GM19239 (cell line): Measurements from ENCODE around the gene PSAPL1.

Experiments
- DNase-seq: peaks from one replicate; pipeline ENCODE4 v3.0.0; 2011; ENCODE audit warnings: low spot score; ENCODE audit not compliant: insufficient read length
- FAIRE-seq: peaks from 2 replicates; lab custom pipeline; 2011; peaks lifted over from hg19 to GRCh38; lab: Jason Lieb, UNC

The PSAPL1 gene

DNA sequence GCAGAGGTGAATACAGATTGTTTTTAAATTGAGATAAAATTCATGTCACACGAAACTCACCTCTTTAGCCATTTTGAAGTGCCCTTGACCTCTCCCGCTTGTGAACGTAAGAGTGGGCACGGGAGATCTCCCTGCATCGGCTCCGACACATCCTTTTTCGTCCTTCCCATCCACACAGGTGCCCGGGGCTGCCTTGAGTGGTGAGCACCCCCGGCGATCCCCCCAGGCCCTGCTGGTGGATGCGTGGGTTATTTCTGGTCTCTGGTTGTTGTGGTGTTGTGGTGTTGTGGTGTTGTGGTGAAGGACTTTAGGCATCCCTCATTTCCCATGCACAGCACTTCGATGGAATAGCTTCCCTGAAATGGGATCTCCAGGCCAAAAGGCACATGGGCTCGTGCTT is 46.1 kb downstream of the PSAPL1 start:
- DNase-seq (no peak), FAIRE-seq (no peak)

DNA sequence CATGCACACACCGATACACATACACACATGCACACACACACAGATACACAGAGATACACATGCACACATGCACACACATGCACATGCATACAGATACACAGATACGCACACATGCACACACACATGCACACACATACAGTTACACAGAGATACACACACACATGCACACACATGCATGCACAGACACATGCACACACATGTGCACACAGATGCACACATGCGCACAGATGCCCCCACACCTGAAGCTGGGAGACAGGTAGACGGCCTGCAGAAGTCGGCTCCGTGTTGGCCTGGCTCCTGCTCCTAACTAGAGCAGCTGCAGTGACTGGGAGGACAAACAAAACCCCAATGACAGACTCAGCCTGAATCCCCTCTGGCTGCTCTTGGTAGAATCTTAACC is 46.8 kb downstream of the PSAPL1 start:
- FAIRE-seq: no peak
- DNase-seq: no peak

DNA sequence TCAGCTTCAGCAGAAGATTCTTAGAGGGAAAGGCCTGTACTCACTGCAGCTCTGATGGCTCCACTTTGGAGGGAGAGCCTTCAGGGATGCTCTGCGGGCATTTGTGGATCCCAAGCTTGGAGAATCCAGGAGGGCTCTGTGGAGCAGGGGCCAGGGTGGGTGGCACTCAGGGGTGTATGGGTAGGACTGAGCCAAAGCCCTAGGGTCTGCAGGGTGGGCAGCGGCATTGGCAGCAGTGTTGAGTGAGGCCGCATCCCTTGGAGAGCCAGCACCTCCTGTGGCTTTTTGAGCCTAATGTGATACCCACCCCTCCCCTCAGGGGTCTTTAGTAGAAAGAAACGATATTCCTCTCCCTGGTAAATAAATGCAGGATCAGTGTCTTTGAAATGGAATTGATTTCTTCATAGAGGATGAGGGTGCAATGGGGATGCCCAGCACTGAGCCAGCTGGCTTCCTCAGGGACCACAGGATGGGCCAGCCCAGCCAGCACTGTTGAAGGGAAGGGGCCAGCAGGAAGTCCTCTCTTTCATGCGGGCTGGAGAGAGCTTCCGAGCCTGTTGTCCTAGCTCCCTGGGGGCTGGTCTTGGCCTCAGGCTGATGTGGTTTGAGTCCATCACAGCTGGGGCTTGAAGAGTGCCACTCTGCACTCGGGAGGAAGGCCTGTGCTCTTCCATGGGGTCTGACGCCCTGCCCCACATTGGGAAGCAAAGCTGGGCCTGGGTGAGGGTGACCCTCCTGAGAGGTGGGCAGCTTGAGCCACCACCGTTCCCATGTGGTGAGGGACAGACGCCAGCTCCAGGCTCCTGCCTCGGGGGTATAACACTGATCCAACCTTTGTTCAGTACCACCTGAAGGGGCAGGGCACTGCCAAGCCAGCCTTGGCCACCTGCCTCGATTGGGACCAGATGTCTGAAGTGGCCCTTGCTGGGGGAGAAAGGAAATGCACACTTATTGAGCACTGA is 49.5 kb downstream of the PSAPL1 start:
- no peak for DNase-seq
- FAIRE-seq: no peak

DNA sequence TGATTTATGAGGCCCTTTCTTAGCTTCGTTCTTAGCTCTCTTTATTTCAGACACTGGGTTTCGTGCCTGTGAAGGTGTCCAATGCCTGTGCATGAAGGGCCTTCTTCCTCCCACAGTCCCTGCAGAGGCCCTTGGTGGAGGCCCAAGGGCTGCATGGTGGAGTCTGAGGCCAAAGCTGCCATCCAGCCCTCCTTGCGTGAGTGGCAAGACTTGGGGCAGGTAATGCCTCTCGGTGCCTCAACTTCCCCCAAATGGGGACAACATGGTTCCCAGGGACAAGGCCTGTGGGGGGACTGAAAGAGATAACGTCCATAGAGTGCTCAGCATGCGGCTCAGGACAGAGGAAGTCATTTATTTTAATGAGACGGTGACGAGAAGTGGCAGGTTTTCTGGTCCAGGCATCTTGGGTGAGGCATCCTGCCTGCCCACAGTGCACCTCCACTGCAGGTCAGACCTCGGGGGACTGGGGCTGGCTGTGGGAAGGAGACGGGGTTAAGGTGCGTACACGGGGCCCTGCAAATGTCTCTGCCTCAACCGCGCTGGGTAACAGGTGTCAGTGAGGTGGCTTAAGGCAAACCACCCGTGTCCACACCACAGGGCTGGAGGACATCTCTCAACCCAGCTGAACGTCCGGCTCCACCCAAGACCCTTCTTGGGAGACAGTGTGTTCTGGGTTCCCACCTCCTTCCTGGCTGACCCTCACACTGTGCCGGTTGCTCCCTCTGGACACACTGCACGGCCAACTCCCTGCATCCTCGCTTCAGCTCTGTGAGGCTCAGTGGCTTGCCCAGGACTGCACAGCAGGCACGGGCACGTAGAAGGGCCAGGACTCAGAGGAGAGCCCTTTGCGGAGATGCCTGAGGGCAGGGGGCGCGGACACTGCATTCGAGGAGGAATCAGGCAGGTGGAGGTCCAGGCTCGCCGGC is 50.5 kb downstream of the PSAPL1 start:
- FAIRE-seq: no peak
- no peak for DNase-seq

DNA sequence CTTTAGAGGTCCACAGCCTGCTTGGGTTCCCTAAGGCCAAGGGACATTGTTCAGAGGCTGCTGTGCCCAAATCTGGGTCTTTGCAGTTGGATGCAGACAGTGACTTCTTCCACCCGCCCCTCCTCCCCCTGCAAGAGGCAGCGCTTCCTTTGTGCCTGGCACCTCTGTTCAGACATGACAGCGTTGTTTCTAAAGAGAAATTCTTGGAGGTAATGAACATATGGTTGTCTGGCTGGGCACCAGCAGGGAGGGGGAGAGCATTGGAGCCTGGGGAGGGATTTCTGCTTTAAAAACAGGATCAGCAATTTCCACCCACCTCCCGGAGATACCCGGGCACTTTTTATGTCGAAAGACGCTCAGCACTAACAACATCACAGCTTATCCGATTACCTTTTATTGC is 51.5 kb downstream of the PSAPL1 start:
- DNase-seq: no peak
- no peak for FAIRE-seq

DNA sequence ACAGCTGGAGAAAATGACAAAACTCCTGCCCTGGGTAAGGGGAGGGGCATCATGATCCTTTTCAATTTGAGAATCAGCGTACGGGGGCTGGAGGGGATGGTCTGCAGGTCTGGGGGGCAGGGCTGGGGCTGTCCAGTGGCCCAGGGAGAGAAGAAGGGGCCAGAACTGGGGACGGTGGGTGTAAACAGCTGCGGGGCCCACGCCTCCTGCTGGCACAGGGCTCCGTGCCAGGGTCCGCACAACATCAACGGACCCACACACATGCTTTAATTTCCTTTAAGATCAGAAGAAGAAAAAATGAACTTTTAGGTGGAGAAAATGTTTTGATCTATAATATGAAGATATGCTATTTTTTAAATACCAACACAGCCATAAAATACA is 52.1 kb downstream of the PSAPL1 start:
- DNase-seq: no peak
- no peak for FAIRE-seq

DNA sequence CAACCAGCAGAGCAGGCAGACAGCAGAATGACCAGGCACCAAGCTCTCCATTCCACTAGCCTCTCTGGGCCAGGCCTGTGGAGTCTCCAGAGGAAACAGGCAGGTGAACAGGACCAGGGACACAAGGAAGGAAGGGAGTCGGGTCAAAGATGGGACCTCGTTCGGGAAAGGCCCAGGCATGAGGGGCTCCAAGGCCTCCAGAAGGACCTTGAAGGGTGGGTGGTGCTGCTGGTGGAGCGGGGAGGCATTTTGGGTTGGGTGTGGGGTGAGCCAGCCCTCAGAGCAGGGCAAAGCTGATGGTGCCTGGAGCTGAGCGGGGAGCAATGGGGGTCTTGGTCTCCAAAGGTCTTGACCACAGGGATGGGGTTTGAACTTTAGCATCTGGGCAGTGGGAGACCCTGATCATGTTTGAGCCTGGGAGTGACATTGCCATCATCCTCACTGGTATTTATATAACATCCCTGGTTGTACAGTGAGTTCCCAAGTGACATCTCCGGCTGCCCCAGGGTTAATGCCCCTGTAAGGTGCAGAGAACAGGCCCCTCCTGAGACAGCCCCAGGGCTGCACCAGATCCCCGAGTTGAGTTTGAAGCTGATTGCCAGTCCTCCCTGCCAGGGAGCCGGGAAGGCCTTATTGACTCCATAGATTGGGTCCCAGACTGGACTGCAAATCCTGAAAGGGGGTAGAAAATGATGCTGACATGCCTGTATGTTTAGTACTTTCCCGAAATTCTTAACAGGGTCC is 52.7 kb downstream of the PSAPL1 start:
- no peak for FAIRE-seq

DNA sequence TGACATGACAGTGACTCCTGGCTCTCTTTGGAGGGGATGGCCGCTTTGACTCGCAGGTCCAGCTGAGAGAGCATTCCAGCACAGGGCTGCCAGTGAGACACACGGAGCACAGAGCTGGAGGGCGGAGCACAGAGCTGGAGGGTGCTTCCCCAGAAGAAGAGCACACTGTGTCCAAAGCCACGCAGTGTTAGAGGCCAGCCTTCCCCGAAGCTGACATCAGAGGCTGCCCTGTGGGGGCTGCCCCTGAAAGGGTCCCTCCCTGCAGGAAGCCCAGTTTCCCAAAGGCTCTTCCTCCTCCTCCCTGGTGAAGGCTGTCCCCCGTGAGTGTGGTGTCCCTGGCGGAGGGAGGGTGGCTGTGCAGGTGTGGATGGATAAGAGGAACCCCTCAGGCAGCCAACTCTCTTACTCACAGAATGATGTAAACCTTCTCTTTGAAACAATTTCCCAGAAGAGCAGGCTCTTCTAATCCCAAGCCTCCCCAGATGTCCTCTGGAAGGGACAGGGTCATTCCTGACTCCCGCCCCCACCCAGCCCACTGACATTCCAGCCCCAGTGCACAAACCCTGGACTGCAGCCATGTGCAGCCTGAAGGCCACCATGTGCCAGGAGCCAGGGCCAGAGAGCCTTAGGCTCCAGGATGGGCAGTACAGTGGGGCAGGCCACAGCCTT is 53.4 kb downstream of the PSAPL1 start:
- FAIRE-seq: no peak
- no peak for DNase-seq

More for the DNA sequence above, 52.7 kb downstream of the PSAPL1 start:
- DNase-seq: no peak
